Heart right ventricle (tissue), 16 donors: ENCODE measurements around the gene MAN1A1. TPM values are rescaled to one million over a fixed set of nuclear protein-coding genes. Genes with fewer than 3 reads are reported as not detected.

Experiments used
- ATAC-seq, 8 donors: fragments of 200-7000 bp; cut with Tn5 transposase; one replicate each; pipeline ENCODE4 v1.9.1; 2020; ENCODE audit warnings: mild to moderate bottlenecking in 8 of 8, moderate library complexity in 8 of 8, moderate number of reproducible peaks in 1 of 8
- DNase-seq, 2 donors: peaks; one replicate each; pipeline ENCODE4 v3.0.0-alpha.2; 2020
- H3K27ac ChIP-seq, 10 donors: fragments of 200-600 bp; sonication (generic) in 2 of 10; one replicate each; pipeline versions ENCODE4 v1.5.0 to v1.8.0; 2020 to 2022; ENCODE audit warnings: mild to moderate bottlenecking in 3 of 10
- H3K27me3 ChIP-seq, 7 donors: fragments of 200-600 bp; one replicate each; pipeline ENCODE4 v1.8.0; 2021 to 2022; ENCODE audit warnings: mild to moderate bottlenecking in 2 of 7
- H3K36me3 ChIP-seq, 9 donors: fragments of 200-600 bp; sonication (generic) in 1 of 9; one replicate each; pipeline versions ENCODE4 v1.5.0 to v1.8.0; 2020 to 2022; ENCODE audit warnings: mild to moderate bottlenecking in 2 of 9
- H3K4me1 ChIP-seq, 9 donors: fragments of 200-600 bp; sonication (generic) in 1 of 9; one replicate each; pipeline versions ENCODE4 v1.5.0 to v1.8.0; 2020 to 2022; ENCODE audit warnings: mild to moderate bottlenecking in 4 of 9
- H3K4me3 ChIP-seq, 10 donors: fragments of 200-600 bp; sonication (generic) in 2 of 10; one replicate each; pipeline versions ENCODE4 v1.5.0 to v1.8.0; 2020 to 2022; ENCODE audit warnings: mild to moderate bottlenecking in 7 of 10, moderate library complexity in 2 of 10
- H3K9me3 ChIP-seq, 11 donors: fragments of 200-600 bp in 10 of 11; sonication (generic) in 2 of 11; one replicate each; pipeline versions ENCODE4 v1.5.0 to v1.8.0; 2013 to 2022; ENCODE audit warnings: mild to moderate bottlenecking in 2 of 11, control low read depth in 1 of 11, moderate library complexity in 1 of 11
- CTCF ChIP-seq, 9 donors: fragments of 200-600 bp; sonication (generic) in 2 of 9; IDR thresholded peaks; one replicate each; pipeline versions ENCODE4 v1.5.0 to v1.8.0; 2021 to 2022; ENCODE audit warnings: antibody characterized with exemption in 9 of 9, mild to moderate bottlenecking in 5 of 9, moderate library complexity in 1 of 9
- WGBS, 2 donors: extraction: QIAGEN DNeasy Blood & Tissue Kit; methylation state at CpG; one replicate each; pipeline ENCODE4 v1.1.7; 2013; ENCODE audit warnings: inconsistent platforms in 1 of 2; 5-methylcytosine and 5-hydroxymethylcytosine counted together
- intact Hi-C, 10 donors: fragments of 100-400 bp; cut with DNase I; formaldehyde crosslinking; loops; one replicate each; pipeline versions ENCODE4 v1.11.1 to v1.14.2; 2022
- polyA plus RNA-seq, 2 donors: library from polyadenylated mRNA; stranded (reverse); fragments of 200-250 nt; gene quantifications; one replicate each; pipeline ENCODE4 v1.2.3, GENCODE V29; 2013
- total RNA-seq, 10 donors: library from RNA; stranded (reverse); fragmentation: NEBNext Ultra II Directional in 3 of 10; extraction: Animal tissue kit (Norgen Biotek cat#: 25700) in 3 of 10; gene quantifications; one replicate each; pipeline versions ENCODE4 v1.2.1 to v1.2.4, GENCODE V29; 2021 to 2023
- donor health status: Arrhythmogenic right ventricular cardiomyopathy.
- donor health status: ischemic (EF 13 %, LVEDD 7.1; RV severe dilation, severe dysfunction).
- donor health status: healthy with polysubstance abuse.
- donor health status: DM: no; HTN: yes; CAD: no.
- donor health status: DM: no; HTN: no; CAD: no.
- donor health status: ischemic (EF 25% LVEDD 6.9; RV normal size, moderate dysfunction).
- donor health status: ischemic (EF 25% LVEDD 5.7; RV mildly dilated, moderate dysfunction).
- donor health status: healthy.
- donor health status: DM: yes; HTN: yes; CAD: no.
- donor health status: Ischemic cardiomyopathy.
- donor health status: ischemic (EF 35%, LVEDD 5.7; RV mildly dilated, moderate dysfunction).
- donor health status: nonischemic (EF 11% LVEDD 7.7; RV severe dilation, severe dysfunction).
- donor health status: DM: yes; HTN: yes; CAD: no.
- donor health status: PGD.
- donor health status: ischemic (EF 29% LVEDD 5.4; RV normal size, mild dysfunction).
- donor health status: nonischemic (EF 23%, LVEDD 6.1; RV moderate dilation, normal function).

The MAN1A1 gene
- total and polyA plus RNA-seq, 12 donors: 6.2 to 22.0 (median 10.2) TPM

- TF ChIP-seq CTCF (IDR thresholded peaks at IDR 0.05): no peak
- intact Hi-C loops: no loop called here
- no peaks in the 10 kb centered on the region for H3K9me3 ChIP-seq
- no peak overlapping the region for H3K4me3 ChIP-seq
- DNase-seq (no peak), ATAC-seq (no peak)
- H3K4me1 ChIP-seq: no peaks in the 10 kb centered on the region
- 94 to 99% methylated on average over 4 of the region's 4 CpGs for WGBS, 2 donors
- H3K27me3 ChIP-seq: no peaks in the 10 kb centered on the region
- peaks cover 0 to 39% (median 6%) of the 10 kb centered on the region in 9 donors for H3K36me3 ChIP-seq
- no peak overlapping the region for H3K27ac ChIP-seq
These were observed 100.2 kb downstream of the MAN1A1 start for GRCh38 chr6:119249319-119249718.

- TF ChIP-seq CTCF (IDR thresholded peaks at IDR 0.05): no peak
- Histone ChIP-seq H3K4me1 (no peaks in the 10 kb centered on the region), H3K4me3 (no peak overlapping the region), H3K9me3 (no peaks in the 10 kb centered on the region), H3K27me3 (no peaks in the 10 kb centered on the region), H3K27ac (no peak overlapping the region), H3K36me3 (peaks cover 0 to 39% (median 6%) of the 10 kb centered on the region in 9 donors)
- intact Hi-C loops: no loop called here
- 89 to 92% methylated on average over 3 of the region's 3 CpGs for WGBS, 2 donors
- ATAC-seq: no peak
- no peak for DNase-seq
These were observed 102.1 kb downstream of the MAN1A1 start for GRCh38 chr6:119247504-119247903.

- no peak for TF ChIP-seq CTCF (IDR thresholded peaks at IDR 0.05)
- intact Hi-C loops: loop anchor here in 1 of 10 donors (5.0 kb wide), 1 partner anchor 104 kb away; the partner anchor contains the start of gene MAN1A1
- no peak for DNase-seq
- no peak for ATAC-seq
- no peak overlapping the region for H3K27ac ChIP-seq
- WGBS, 2 donors: 92 to 98% methylated on average over 2 of the region's 2 CpGs
- H3K36me3 ChIP-seq: peaks cover 0 to 42% (median 6%) of the 10 kb centered on the region in 9 donors
- no peak overlapping the region for H3K4me3 ChIP-seq
- no peaks in the 10 kb centered on the region for H3K27me3 ChIP-seq
- H3K9me3 ChIP-seq: no peaks in the 10 kb centered on the region
- peaks cover 0 to 17% (median 10%) of the 10 kb centered on the region in 9 donors for H3K4me1 ChIP-seq
These were observed 105.9 kb downstream of the MAN1A1 start for GRCh38 chr6:119243657-119244056.

- H3K27me3 ChIP-seq: no peaks in the 10 kb centered on the region
- no peak overlapping the region for H3K4me3 ChIP-seq
- no peak for TF ChIP-seq CTCF (IDR thresholded peaks at IDR 0.05)
- ATAC-seq (no peak), DNase-seq (no peak)
- H3K27ac ChIP-seq: no peak overlapping the region
- peaks cover 0 to 36% (median 6%) of the 10 kb centered on the region in 9 donors for H3K36me3 ChIP-seq
- H3K9me3 ChIP-seq: no peaks in the 10 kb centered on the region
- intact Hi-C loops: loop anchor here in 1 of 10 donors (5.0 kb wide), 1 partner anchor 104 kb away; the partner anchor contains the start of gene MAN1A1
- peaks cover 0 to 17% (median 10%) of the 10 kb centered on the region in 9 donors for H3K4me1 ChIP-seq
These were observed 106.5 kb downstream of the MAN1A1 start for GRCh38 chr6:119243037-119243436.
